GM03348 (cell line): ENCODE results near the gene THSD8.

Source experiments
- DNase-seq: peaks from one replicate; pipeline ENCODE4 v3.0.0; 2012; ENCODE audit warnings: low spot score

The THSD8 gene

GRCh38 chr19:12779162-12779993 is 22.5 kb upstream of the THSD8 start:
- peak; percentile 67 for DNase-seq

- DNase-seq, result no peak
These were observed 19.8 kb upstream of the THSD8 start for GRCh38 chr19:12782174-12782423.

GRCh38 chr19:12782424-12783290 is 19.2 kb upstream of the THSD8 start:
- DNase-seq, result peak; percentile 89

- DNase-seq, result no peak
These were observed 18.5 kb upstream of the THSD8 start for GRCh38 chr19:12783291-12783848.

GRCh38 chr19:12783849-12784393 is 17.9 kb upstream of the THSD8 start:
- no peak for DNase-seq

- DNase-seq, result no peak
These were observed 17.4 kb upstream of the THSD8 start for GRCh38 chr19:12784394-12784870.

- no peak for DNase-seq
These were observed 16.9 kb upstream of the THSD8 start for GRCh38 chr19:12784871-12785430.

GRCh38 chr19:12785431-12786031 is 16.3 kb upstream of the THSD8 start:
- no peak for DNase-seq

- DNase-seq, result no peak
These were observed 15.6 kb upstream of the THSD8 start for GRCh38 chr19:12786141-12786870.

GRCh38 chr19:12786952-12787351 is 14.9 kb upstream of the THSD8 start:
- no peak for DNase-seq

- DNase-seq, result no peak
These were observed 14.4 kb upstream of the THSD8 start for GRCh38 chr19:12787458-12787857.

GRCh38 chr19:12788042-12788681 is 13.7 kb upstream of the THSD8 start:
- no peak for DNase-seq

- DNase-seq, result peak; percentile 71
These were observed 13.2 kb upstream of the THSD8 start for GRCh38 chr19:12788682-12789097.

- DNase-seq, result no peak
These were observed 12.6 kb upstream of the THSD8 start for GRCh38 chr19:12789098-12789903.

GRCh38 chr19:12789904-12790619 is 11.8 kb upstream of the THSD8 start:
- peak; percentile 96 for DNase-seq

- no peak for DNase-seq
These were observed 11.1 kb upstream of the THSD8 start for GRCh38 chr19:12790628-12791344.

- DNase-seq, result peak; percentile 96
These were observed 10.4 kb upstream of the THSD8 start, which contains the start of gene JUNB for GRCh38 chr19:12791345-12792050. TSS of gene JUNB (plus strand) at chr19:12791486. CDS start at chr19:12791772, 286 bp downstream.
